GM18508 (cell line): ENCODE measurements around the gene CARD6.
"Not testable (repeated sequence)": the region's sequence is repeated elsewhere in the genome, so short reads cannot be mapped to it uniquely, and the experiment has no call there.

ENCODE experiments used
- ATAC-seq: cut with Tn5 transposase; IDR thresholded peaks from one replicate; pipeline ENCODE4 v1.9.1; 2021; ENCODE audit warnings: moderate number of reproducible peaks; ENCODE audit not compliant: insufficient read depth, unreplicated experiment

Gene CARD6

GRCh38 chr5:40841068-40841805, at the start of gene CARD6:
CARD6 (plus strand) TSS chr5:40841367; CDS start chr5:40841383, 16 bp downstream.
- ATAC-seq, result peak; percentile 37

- no peak for ATAC-seq
These were observed 49.4 kb upstream of the CARD6 start for GRCh38 chr5:40791715-40792139.

- not testable (repeated sequence) for ATAC-seq
These were observed 48.5 kb upstream of the CARD6 start for GRCh38 chr5:40792691-40793090.

- not testable (repeated sequence) for ATAC-seq
These were observed 46.8 kb upstream of the CARD6 start for GRCh38 chr5:40794340-40794739.

GRCh38 chr5:40794877-40795276, 46.3 kb upstream of the CARD6 start:
- not testable (repeated sequence) for ATAC-seq

- ATAC-seq, result no peak
These were observed 44.7 kb upstream of the CARD6 start for GRCh38 chr5:40796487-40796889.

GRCh38 chr5:40797273-40798011, 43.7 kb upstream of the CARD6 start:
- peak; percentile 35 for ATAC-seq

GRCh38 chr5:40798012-40798800, 43.0 kb upstream of the CARD6 start, which contains the start of gene PRKAA1:
PRKAA1 (minus strand) TSS chr5:40798374; CDS start chr5:40798189, 185 bp downstream.
- ATAC-seq, result peak; percentile 84

- ATAC-seq, result no peak
These were observed 42.4 kb upstream of the CARD6 start for GRCh38 chr5:40798801-40799210.

GRCh38 chr5:40799258-40799657, 41.9 kb upstream of the CARD6 start:
- ATAC-seq, result no peak

GRCh38 chr5:40801771-40802562, 39.2 kb upstream of the CARD6 start:
- no peak for ATAC-seq

GRCh38 chr5:40812125-40812524, 29.0 kb upstream of the CARD6 start:
- ATAC-seq, result no peak

- no peak for ATAC-seq
These were observed 27.4 kb upstream of the CARD6 start for GRCh38 chr5:40813698-40814281.

- no peak for ATAC-seq
These were observed 17.7 kb upstream of the CARD6 start for GRCh38 chr5:40823459-40823858.

GRCh38 chr5:40825461-40826043, 15.6 kb upstream of the CARD6 start:
- ATAC-seq, result not testable (repeated sequence)

- ATAC-seq, result no peak
These were observed 14.5 kb upstream of the CARD6 start for GRCh38 chr5:40826489-40827187.

GRCh38 chr5:40827188-40827977, 13.8 kb upstream of the CARD6 start:
- ATAC-seq, result no peak
